ENCODE results near the gene GSTO2. TPM values are rescaled to one million over a fixed set of nuclear protein-coding genes. Genes with fewer than 3 reads are reported as not detected.

The GSTO2 gene
- total and polyA plus RNA-seq, 2 experiments from 2014 or later = 30.7 to 49.8 TPM

DNA sequence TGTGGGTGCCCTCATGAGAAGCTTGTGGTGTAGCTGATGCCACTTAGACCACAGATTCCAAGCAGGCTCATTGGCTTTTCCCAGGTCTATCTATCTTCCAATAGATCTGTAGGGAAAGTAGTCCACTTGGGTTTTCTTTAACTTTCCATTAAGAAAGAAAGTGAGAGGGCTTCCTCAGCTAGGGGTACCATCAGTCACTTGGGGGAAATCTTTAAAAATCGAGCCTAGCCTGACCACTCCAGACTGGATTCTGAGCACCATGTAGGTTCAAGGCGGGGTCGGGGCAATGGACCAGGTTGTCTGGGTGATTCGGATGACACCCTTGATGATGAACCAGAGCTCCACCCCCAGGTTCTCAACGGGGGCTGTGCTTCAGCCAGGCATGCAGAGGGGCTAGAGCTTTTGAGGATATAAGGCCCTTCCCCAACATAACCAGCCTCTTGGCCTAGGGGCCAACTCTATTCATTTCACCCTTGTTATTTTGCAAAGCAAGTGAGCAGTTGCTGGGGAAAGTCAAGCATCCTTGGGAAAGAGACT, 42.3 kb downstream of the GSTO2 start:
- Mint-ChIP-seq H3K36me3 (ENCODE audit: low read depth) (peaks cover 33% of the 10 kb centered on the region), H3K9me3 (no peaks in the 10 kb centered on the region), H3K27ac (no peak overlapping the region), H3K4me3 (no peak overlapping the region), H3K4me1 (peaks cover 6% of the 10 kb centered on the region; the same call in 2 of the 3 replicates), H3K27me3 (ENCODE audit: insufficient read depth, low read depth, poor library complexity) (peaks cover 8% of the 10 kb centered on the region)
- Histone ChIP-seq H3K36me3 (ENCODE audit: insufficient read depth) (no peaks in the 10 kb centered on the region), H3K9me2 (ENCODE audit: insufficient read depth) (no peaks in the 10 kb centered on the region), H3K27me3 (ENCODE audit: insufficient read depth) (no peaks in the 10 kb centered on the region), H4K20me1 (replicated peaks; ENCODE audit: insufficient read depth) (peaks cover 11% of the 10 kb centered on the region), H3K27ac (ENCODE audit: low read depth) (no peak overlapping the region), H3K79me2 (replicated peaks; ENCODE audit: insufficient read depth) (no peaks in the 10 kb centered on the region; the same call in 1 of the 2 replicates), H3K4me3 (no peak overlapping the region), H3K4me2 (no peak overlapping the region), H3F3A (replicated peaks; ENCODE audit: low read depth) (no peaks in the 10 kb centered on the region), H3K4me1 (ENCODE audit: insufficient read depth) (no peaks in the 10 kb centered on the region), H2AFZ (no peak overlapping the region)
- ATAC-seq (no peak), DNase-seq (ENCODE audit: low spot score) (no peak)
- TF ChIP-seq EZH2 (IDR thresholded peaks at IDR 0.05; ENCODE audit: low read depth, unreplicated experiment) = no peak
- no peak for TF ChIP-seq STAT1 (IDR thresholded peaks at IDR 0.05; ENCODE audit: unreplicated experiment)
- TF ChIP-seq, protein P1, sequence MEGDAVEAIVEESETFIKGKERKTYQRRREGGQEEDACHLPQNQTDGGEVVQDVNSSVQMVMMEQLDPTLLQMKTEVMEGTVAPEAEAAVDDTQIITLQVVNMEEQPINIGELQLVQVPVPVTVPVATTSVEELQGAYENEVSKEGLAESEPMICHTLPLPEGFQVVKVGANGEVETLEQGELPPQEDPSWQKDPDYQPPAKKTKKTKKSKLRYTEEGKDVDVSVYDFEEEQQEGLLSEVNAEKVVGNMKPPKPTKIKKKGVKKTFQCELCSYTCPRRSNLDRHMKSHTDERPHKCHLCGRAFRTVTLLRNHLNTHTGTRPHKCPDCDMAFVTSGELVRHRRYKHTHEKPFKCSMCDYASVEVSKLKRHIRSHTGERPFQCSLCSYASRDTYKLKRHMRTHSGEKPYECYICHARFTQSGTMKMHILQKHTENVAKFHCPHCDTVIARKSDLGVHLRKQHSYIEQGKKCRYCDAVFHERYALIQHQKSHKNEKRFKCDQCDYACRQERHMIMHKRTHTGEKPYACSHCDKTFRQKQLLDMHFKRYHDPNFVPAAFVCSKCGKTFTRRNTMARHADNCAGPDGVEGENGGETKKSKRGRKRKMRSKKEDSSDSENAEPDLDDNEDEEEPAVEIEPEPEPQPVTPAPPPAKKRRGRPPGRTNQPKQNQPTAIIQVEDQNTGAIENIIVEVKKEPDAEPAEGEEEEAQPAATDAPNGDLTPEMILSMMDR (conservative IDR thresholded peaks at IDR 0.05; ENCODE audit: low read depth in 2 of 2) = no peak
- TF ChIP-seq ZNF331 (CRISPR knock-in tag; IDR thresholded peaks at IDR 0.05; ENCODE audit: low read depth) = no peak
- no peak for TF ChIP-seq POLR2AphosphoS5 (IDR thresholded peaks at IDR 0.05; ENCODE audit: low read depth)
- TF ChIP-seq, protein P2, sequence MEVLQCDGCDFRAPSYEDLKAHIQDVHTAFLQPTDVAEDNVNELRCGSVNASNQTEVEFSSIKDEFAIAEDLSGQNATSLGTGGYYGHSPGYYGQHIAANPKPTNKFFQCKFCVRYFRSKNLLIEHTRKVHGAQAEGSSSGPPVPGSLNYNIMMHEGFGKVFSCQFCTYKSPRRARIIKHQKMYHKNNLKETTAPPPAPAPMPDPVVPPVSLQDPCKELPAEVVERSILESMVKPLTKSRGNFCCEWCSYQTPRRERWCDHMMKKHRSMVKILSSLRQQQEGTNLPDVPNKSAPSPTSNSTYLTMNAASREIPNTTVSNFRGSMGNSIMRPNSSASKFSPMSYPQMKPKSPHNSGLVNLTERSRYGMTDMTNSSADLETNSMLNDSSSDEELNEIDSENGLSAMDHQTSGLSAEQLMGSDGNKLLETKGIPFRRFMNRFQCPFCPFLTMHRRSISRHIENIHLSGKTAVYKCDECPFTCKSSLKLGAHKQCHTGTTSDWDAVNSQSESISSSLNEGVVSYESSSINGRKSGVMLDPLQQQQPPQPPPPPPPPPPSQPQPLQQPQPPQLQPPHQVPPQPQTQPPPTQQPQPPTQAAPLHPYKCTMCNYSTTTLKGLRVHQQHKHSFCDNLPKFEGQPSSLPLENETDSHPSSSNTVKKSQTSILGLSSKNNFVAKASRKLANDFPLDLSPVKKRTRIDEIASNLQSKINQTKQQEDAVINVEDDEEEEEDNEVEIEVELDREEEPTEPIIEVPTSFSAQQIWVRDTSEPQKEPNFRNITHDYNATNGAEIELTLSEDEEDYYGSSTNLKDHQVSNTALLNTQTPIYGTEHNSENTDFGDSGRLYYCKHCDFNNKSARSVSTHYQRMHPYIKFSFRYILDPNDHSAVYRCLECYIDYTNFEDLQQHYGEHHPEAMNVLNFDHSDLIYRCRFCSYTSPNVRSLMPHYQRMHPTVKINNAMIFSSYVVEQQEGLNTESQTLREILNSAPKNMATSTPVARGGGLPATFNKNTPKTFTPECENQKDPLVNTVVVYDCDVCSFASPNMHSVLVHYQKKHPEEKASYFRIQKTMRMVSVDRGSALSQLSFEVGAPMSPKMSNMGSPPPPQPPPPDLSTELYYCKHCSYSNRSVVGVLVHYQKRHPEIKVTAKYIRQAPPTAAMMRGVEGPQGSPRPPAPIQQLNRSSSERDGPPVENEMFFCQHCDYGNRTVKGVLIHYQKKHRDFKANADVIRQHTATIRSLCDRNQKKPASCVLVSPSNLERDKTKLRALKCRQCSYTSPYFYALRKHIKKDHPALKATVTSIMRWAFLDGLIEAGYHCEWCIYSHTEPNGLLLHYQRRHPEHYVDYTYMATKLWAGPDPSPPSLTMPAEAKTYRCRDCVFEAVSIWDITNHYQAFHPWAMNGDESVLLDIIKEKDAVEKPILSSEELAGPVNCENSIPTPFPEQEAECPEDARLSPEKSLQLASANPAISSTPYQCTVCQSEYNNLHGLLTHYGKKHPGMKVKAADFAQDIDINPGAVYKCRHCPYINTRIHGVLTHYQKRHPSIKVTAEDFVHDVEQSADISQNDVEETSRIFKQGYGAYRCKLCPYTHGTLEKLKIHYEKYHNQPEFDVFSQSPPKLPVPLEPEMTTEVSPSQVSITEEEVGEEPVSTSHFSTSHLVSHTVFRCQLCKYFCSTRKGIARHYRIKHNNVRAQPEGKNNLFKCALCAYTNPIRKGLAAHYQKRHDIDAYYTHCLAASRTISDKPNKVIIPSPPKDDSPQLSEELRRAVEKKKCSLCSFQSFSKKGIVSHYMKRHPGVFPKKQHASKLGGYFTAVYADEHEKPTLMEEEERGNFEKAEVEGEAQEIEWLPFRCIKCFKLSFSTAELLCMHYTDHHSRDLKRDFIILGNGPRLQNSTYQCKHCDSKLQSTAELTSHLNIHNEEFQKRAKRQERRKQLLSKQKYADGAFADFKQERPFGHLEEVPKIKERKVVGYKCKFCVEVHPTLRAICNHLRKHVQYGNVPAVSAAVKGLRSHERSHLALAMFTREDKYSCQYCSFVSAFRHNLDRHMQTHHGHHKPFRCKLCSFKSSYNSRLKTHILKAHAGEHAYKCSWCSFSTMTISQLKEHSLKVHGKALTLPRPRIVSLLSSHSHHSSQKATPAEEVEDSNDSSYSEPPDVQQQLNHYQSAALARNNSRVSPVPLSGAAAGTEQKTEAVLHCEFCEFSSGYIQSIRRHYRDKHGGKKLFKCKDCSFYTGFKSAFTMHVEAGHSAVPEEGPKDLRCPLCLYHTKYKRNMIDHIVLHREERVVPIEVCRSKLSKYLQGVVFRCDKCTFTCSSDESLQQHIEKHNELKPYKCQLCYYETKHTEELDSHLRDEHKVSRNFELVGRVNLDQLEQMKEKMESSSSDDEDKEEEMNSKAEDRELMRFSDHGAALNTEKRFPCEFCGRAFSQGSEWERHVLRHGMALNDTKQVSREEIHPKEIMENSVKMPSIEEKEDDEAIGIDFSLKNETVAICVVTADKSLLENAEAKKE (CRISPR knock-in tag; IDR thresholded peaks at IDR 0.05) = no peak
